ENCODE results near the gene RBM20. TPM values are rescaled to one million over a fixed set of nuclear protein-coding genes. Genes with fewer than 3 reads are reported as not detected.
A peak's percentile ranks its signal among the peaks of the same experiment; 100 is the strongest.

Gene RBM20
- polyA plus RNA-seq, 2 of the 4 experiments (the other 2 are of a cell fraction) = 1.5 to 1.8 TPM

- no peak for TF ChIP-seq SREBF2 (IDR thresholded peaks at IDR 0.05)
Measured at GRCh38 chr10:110737886-110738634, 93.9 kb downstream of the RBM20 start (continued).

- WGBS (ENCODE audit: missing lambda C conversion rate) = 49% methylated on average over 7 of the region's 7 CpGs
- no peak for DNase-seq (ENCODE audit: low read depth in 1 of 2, low spot score in 1 of 2)
- CTCF ChIA-PET = interaction anchor here (1.7 kb wide), 1 partner anchor 10 kb away, joined by 5 read pairs; no protein-coding TSS in a partner anchor
Measured at GRCh38 chr10:110739811-110740271, 95.7 kb downstream of the RBM20 start.

GRCh38 chr10:110742801-110743200 is 98.7 kb downstream of the RBM20 start:
- Histone ChIP-seq H3K4me2 (no peak overlapping the region), H3K9me3 (no peaks in the 10 kb centered on the region), H3K4me3 (no peak overlapping the region), H3K4me1 (no peaks in the 10 kb centered on the region), H3K27ac (no peak overlapping the region)
- CTCF ChIA-PET = interaction anchor here (0.9 to 1.1 kb wide), 2 partner anchors 12 to 152 kb away, joined by 4 read pairs; no protein-coding TSS in a partner anchor
- FAIRE-seq = no peak
- POLR2A ChIA-PET = interaction anchor here (2.1 kb wide), 1 partner anchor 176 kb away, joined by 4 read pairs; no protein-coding TSS in a partner anchor
- TF ChIP-seq MYC (IDR thresholded peaks at IDR 0.05; ENCODE audit: borderline replicate concordance, low read length) (no peak), RCOR1 (IDR thresholded peaks at IDR 0.05; ENCODE audit: low read depth, low read length) (no peak), PBX3 (IDR thresholded peaks at IDR 0.05) (no peak), FOSB (CRISPR knock-in tag; IDR thresholded peaks at IDR 0.05) (no peak), NPAS2 (CRISPR knock-in tag; IDR thresholded peaks at IDR 0.05; ENCODE audit: borderline replicate concordance) (no peak)
- DNase-seq (ENCODE audit: low read depth in 1 of 2, low spot score in 1 of 2) = no peak
- ATAC-seq = no peak
- WGBS (ENCODE audit: missing lambda C conversion rate) = 79% methylated on average over 6 of the region's 6 CpGs

More at GRCh38 chr10:110739811-110740271, 95.7 kb downstream of the RBM20 start:
- ATAC-seq = peak in 1 of 2 experiments; percentile 20; a peak in 1 of 6 replicates
- POLR2A ChIA-PET = no interaction called here
- Histone ChIP-seq H3K4me2 (no peak overlapping the region), H3K27ac (no peak overlapping the region), H3K9me3 (no peaks in the 10 kb centered on the region), H3K4me1 (peaks cover 12% of the 10 kb centered on the region; the same call in 2 of the 3 replicates), H3K4me3 (no peak overlapping the region)
- no peak for FAIRE-seq
- TF ChIP-seq ZC3H11A (IDR thresholded peaks at IDR 0.05) (no peak), ELK1 (IDR thresholded peaks at IDR 0.05; ENCODE audit: low read depth, low read length) (no peak), ZNF302 (CRISPR knock-in tag; IDR thresholded peaks at IDR 0.05) (no peak), PBX3 (IDR thresholded peaks at IDR 0.05) (no peak), E2F6 (IDR thresholded peaks at IDR 0.05; ENCODE audit: borderline replicate concordance, low read depth) (no peak), HOXB5 (CRISPR knock-in tag; IDR thresholded peaks at IDR 0.05) (no peak), SMC3 (IDR thresholded peaks at IDR 0.05) (no peak), NPAS2 (CRISPR knock-in tag; IDR thresholded peaks at IDR 0.05; ENCODE audit: borderline replicate concordance) (no peak), POLR2A (IDR thresholded peaks at IDR 0.05; ENCODE audit: low read length) (no peak), CHD4 (IDR thresholded peaks at IDR 0.05; ENCODE audit: borderline replicate concordance) (no peak), CEBPB (IDR thresholded peaks at IDR 0.05) (no peak), FOSB (CRISPR knock-in tag; IDR thresholded peaks at IDR 0.05) (no peak), MAFK (IDR thresholded peaks at IDR 0.05; ENCODE audit: partially characterized antibody) (no peak), POLR2AphosphoS2 (conservative IDR thresholded peaks at IDR 0.05; ENCODE audit: low read length) (no peak), SREBF2 (IDR thresholded peaks at IDR 0.05) (no peak), CBX8 (IDR thresholded peaks at IDR 0.05) (no peak)

All from A549 (cell line).